C4-2B (cell line): Measurements from ENCODE around the gene MAGOH.

Source experiments
- H3K27ac ChIP-seq: fragments of 450-650 bp; 2 replicates; pipeline ENCODE4 v1.5.1; 2017
- ZFX ChIP-seq: fragments of 450-650 bp; IDR thresholded peaks from 2 replicates; pipeline ENCODE4 v1.6.1; 2017
- TF ChIP-seq, protein P1 (sequence below): fragments of 450-650 bp; conservative IDR thresholded peaks from 2 replicates; pipeline ENCODE4 v1.5.1; 2017; ENCODE audit warnings: mild to moderate bottlenecking

MAGOH gene

DNA sequence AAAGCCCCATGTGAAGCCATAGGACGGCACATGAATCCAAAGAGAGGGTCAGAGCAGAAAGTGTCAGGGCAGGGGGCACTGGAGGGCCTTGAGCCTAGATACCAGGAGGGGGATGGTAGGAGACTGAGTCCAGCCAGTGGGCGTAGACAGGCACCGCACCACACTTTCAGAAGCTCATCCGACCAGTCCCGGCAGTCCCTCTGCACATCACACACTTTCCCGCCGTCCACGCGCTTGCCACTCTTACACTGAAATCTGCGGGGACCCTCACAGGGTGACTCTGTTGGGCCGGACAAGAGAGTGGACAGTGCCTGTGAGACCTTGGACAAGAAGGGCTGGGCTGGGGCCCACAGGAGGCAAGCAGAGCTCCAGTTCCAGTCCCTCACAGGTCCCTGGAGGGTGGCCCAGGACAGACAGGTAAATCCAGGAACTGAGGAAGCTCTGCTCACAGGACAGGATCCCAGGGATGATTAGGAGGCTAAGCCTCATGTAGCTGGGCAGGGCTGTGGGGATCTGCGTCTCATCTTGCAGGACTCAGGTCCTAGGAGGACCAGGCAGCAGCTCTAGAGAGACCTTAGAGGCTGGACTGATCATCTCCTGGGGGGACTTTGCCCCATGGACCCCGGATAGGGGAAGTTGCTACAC, 36.3 kb upstream of the MAGOH start:
- H3K27ac ChIP-seq = no peak overlapping the region
- TF ChIP-seq, protein P1, sequence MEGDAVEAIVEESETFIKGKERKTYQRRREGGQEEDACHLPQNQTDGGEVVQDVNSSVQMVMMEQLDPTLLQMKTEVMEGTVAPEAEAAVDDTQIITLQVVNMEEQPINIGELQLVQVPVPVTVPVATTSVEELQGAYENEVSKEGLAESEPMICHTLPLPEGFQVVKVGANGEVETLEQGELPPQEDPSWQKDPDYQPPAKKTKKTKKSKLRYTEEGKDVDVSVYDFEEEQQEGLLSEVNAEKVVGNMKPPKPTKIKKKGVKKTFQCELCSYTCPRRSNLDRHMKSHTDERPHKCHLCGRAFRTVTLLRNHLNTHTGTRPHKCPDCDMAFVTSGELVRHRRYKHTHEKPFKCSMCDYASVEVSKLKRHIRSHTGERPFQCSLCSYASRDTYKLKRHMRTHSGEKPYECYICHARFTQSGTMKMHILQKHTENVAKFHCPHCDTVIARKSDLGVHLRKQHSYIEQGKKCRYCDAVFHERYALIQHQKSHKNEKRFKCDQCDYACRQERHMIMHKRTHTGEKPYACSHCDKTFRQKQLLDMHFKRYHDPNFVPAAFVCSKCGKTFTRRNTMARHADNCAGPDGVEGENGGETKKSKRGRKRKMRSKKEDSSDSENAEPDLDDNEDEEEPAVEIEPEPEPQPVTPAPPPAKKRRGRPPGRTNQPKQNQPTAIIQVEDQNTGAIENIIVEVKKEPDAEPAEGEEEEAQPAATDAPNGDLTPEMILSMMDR = no peak
- TF ChIP-seq ZFX = no peak

DNA sequence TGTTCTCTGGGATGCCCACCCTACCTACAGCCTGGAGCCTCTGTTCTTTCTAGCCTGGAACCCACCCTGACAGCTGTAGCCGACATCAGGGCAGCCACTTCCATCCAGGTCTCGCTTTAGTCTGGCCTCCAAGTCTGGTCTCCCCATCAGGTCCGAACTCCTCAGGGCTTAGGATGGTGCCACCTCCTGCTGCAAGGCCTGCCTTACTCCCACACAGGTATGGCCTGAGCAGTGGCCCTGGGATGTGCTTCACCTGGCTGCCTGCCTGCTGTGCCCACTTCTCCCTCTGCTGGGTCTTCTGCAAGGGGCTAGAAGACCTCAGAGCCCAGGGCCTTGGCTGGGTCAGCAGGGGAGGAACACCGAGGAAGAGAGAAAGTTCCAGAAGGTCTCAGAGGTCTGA, 35.7 kb upstream of the MAGOH start:
- TF ChIP-seq, protein P1 = no peak
- no peak for TF ChIP-seq ZFX
- H3K27ac ChIP-seq = no peak overlapping the region

DNA sequence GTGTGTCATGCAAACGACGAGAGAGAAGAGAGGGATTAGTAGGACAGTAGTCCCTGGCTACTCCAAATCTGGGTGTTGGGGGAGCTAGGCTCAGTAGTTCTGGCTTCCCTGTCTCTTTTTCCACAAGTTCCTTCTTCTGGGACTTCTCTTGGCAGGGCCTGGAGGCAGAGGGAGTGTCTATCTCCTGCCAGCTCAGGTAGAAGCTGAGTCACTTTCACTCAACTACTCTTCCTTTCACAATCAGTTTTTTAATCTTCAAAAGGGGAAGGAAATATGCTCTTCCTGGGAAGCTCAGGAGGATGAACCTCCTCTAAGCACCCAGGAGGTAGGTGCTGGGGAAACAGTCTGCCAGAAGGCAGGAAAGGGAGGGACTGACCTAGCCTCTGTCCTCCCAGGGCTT, 35.2 kb upstream of the MAGOH start:
- TF ChIP-seq ZFX = no peak
- TF ChIP-seq, protein P1 = no peak
- no peak overlapping the region for H3K27ac ChIP-seq

DNA sequence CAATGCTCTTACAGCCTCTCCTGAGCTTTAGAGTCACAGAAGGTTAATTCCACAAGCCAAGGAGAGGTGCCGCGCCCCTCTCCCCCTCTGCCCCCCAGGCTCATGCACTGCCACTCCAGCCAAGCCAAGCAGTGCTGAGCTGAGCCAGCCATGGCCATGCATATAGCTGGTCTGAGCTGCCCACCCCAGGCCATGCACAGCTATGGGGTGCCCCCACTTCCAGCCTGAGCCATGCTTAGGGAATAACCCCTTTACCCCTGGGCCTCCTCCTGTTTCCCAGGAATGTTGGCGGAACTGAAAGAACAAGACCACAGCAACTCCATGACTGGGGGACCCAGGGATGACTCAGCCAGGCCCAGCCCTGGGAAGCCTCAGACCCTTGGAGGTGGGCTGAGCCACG, 34.0 kb upstream of the MAGOH start:
- no peak overlapping the region for H3K27ac ChIP-seq
- TF ChIP-seq ZFX = no peak
- TF ChIP-seq, protein P1 = no peak

DNA sequence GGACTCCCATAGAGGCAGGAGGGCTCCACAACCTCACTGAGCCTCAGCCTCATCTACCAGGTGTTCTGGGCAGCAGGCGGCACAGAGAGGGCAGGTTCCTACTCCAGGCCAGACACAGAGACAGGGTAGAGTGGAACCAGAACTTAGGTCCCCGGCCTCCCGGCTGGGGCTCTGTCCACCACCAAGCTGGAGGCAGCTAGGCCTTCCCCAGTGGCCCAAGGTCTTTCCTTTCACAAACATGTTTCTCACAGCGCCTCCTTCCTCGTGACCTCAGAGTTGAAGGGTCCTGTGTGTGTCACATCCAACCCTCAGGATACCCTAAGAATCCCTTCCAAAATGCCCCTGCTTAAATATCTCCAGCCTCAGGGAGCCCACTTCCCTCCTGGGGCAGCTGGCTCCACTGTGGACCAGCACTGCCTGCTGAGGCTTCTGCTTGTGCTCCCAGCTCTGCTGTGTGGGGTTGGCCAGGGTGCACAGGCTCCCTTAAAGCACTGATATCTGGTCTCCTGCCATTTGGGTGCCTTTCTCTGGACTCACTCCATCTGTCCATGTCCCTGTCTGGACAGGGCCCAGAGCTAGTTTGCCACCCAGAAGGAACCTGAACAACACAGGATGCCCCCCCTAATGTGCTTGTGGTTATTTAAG, 33.2 kb upstream of the MAGOH start:
- TF ChIP-seq, protein P1 = no peak
- no peak for TF ChIP-seq ZFX
- no peak overlapping the region for H3K27ac ChIP-seq

DNA sequence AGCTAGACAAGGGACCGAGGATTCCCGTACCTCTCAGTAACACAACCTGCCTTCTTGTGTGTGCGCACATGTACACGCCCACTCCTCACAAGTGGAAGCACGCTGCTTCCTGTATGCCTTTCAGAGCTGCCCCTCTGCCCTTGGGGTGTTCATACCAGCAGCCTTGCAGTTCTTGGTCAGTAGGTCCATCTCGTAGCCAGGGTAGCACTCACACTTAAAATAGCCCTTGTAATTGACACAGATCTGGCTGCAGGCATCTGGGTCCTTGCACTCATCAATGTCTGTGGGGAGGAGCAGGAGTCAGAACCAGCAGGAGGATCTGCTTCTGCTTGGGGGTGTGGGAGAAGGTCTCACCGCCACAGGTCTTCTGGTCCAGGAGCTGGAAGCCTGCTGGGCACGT, 32.6 kb upstream of the MAGOH start:
- TF ChIP-seq ZFX = no peak
- TF ChIP-seq, protein P1 = no peak
- no peak overlapping the region for H3K27ac ChIP-seq

DNA sequence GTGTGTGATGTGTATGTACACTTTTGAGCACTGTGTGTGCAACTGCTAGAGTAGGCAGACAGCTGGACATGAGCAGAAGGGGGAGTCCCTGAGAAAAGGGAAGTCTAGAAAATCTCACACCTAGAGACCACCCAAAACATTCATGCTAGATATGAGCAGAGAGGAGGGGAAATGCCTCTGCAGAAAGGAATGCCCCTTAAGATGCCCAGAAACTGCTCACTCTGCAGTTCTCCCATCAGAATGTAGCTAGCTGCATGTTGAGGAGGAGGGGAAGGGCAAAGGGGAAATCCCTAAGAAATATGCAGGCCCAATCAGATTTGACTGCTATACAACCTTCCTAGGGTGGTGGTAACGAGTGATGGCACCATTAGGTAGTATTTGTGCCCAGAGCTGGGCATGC, 31.8 kb upstream of the MAGOH start:
- TF ChIP-seq ZFX = no peak
- TF ChIP-seq, protein P1 = no peak
- H3K27ac ChIP-seq = no peak overlapping the region
